ENCODE measurements around the gene GLYATL1B. TPM values are rescaled to one million over a fixed set of nuclear protein-coding genes. Genes with fewer than 3 reads are reported as not detected.

GLYATL1B gene
- polyA plus RNA-seq, 3 donors, result not detected

GRCh38 chr11:59137190-59137589 is 51.1 kb downstream of the GLYATL1B start:
- H3K27ac Mint-ChIP-seq, result no peak overlapping the region
- intact Hi-C loops (cut with micrococcal nuclease), result no loop called here
- peaks cover 16 to 42% of the 10 kb centered on the region in 2 donors for H3K36me3 ChIP-seq (replicated peaks in 1 of 2; ENCODE audit: control insufficient read depth in 1 of 2, insufficient read depth in 2 of 2, low read length in 2 of 2)

GRCh38 chr11:59138643-59139042 is 52.5 kb downstream of the GLYATL1B start:
- H3K9ac ChIP-seq (ENCODE audit: insufficient read depth, low read length, poor library complexity, severe bottlenecking), result no peak overlapping the region
- H2AFZ ChIP-seq (ENCODE audit: insufficient read depth, low read depth, low read length, poor library complexity, severe bottlenecking), result no peak overlapping the region
- no peaks in the 10 kb centered on the region for H3K27me3 ChIP-seq (ENCODE audit: control insufficient read depth in 2 of 2, insufficient read depth in 2 of 2, low read length in 2 of 2)
- no peak overlapping the region for H3K4me3 ChIP-seq (replicated peaks in 1 of 3; ENCODE audit: low read depth in 2 of 3, low read length in 3 of 3)
- H3K79me2 ChIP-seq (ENCODE audit: insufficient read depth, low read length), result peaks cover 16% of the 10 kb centered on the region
- Mint-ChIP-seq H3K9me3 (no peaks in the 10 kb centered on the region), H3K4me3 (no peak overlapping the region), H3K4me1 (peaks cover 25% of the 10 kb centered on the region), H3K27me3 (ENCODE audit: low read depth in 3 of 3) (peaks cover 0 to 2% (median 0%) of the 10 kb centered on the region in 3 donors), H3K36me3 (peaks cover 36 to 37% of the 10 kb centered on the region in 2 donors), H3K27ac (no peak overlapping the region)
- no peak for DNase-seq
- TF ChIP-seq CTCF (IDR thresholded peaks at IDR 0.05), result no peak
- no peaks in the 10 kb centered on the region for H4K20me1 ChIP-seq (ENCODE audit: insufficient read depth, low read length)
- no peak overlapping the region for H3K27ac ChIP-seq (ENCODE audit: low read depth in 1 of 2, low read length in 2 of 2)
- WGBS (ENCODE audit: insufficient coverage), result no CpG with 5 or more reads among the region's 2 CpGs
- H3K9me3 ChIP-seq (replicated peaks in 1 of 2; ENCODE audit: control insufficient read depth in 1 of 2, insufficient read depth in 1 of 2, low read length in 2 of 2), result no peaks in the 10 kb centered on the region
- H3K36me3 ChIP-seq (replicated peaks in 1 of 2; ENCODE audit: control insufficient read depth in 1 of 2, insufficient read depth in 2 of 2, low read length in 2 of 2), result peaks cover 10 to 27% of the 10 kb centered on the region in 2 donors
- peaks cover 16 to 22% of the 10 kb centered on the region in 2 donors for H3K4me1 ChIP-seq (ENCODE audit: control insufficient read depth in 1 of 2, insufficient read depth in 2 of 2, low read length in 2 of 2)
- H3K4me2 ChIP-seq (replicated peaks; ENCODE audit: extremely low read depth, low read length, poor library complexity, severe bottlenecking), result no peak overlapping the region
- intact Hi-C loops (cut with micrococcal nuclease), result no loop called here

More at GRCh38 chr11:59137190-59137589, 51.1 kb downstream of the GLYATL1B start:
- Mint-ChIP-seq H3K36me3 (peaks cover 50 to 52% of the 10 kb centered on the region in 2 donors), H3K4me1 (peaks cover 15% of the 10 kb centered on the region), H3K27me3 (ENCODE audit: low read depth in 3 of 3) (peaks cover 0 to 2% (median 0%) of the 10 kb centered on the region in 3 donors), H3K9me3 (peaks cover 5 to 13% (median 11%) of the 10 kb centered on the region in 7 donors), H3K4me3 (no peak overlapping the region)
- peaks cover 3 to 13% of the 10 kb centered on the region in 2 donors for H3K9me3 ChIP-seq (replicated peaks in 1 of 2; ENCODE audit: control insufficient read depth in 1 of 2, insufficient read depth in 1 of 2, low read length in 2 of 2)
- H3K4me1 ChIP-seq (ENCODE audit: control insufficient read depth in 1 of 2, insufficient read depth in 2 of 2, low read length in 2 of 2), result peaks cover 8 to 13% of the 10 kb centered on the region in 2 donors
- peaks cover 6% of the 10 kb centered on the region for H3K79me2 ChIP-seq (ENCODE audit: insufficient read depth, low read length)
- no peak for TF ChIP-seq CTCF (IDR thresholded peaks at IDR 0.05)
- no peak overlapping the region for H3K4me3 ChIP-seq (replicated peaks in 1 of 3; ENCODE audit: low read depth in 2 of 3, low read length in 3 of 3)
- no peak overlapping the region for H2AFZ ChIP-seq (ENCODE audit: insufficient read depth, low read depth, low read length, poor library complexity, severe bottlenecking)
- H3K4me2 ChIP-seq (replicated peaks; ENCODE audit: extremely low read depth, low read length, poor library complexity, severe bottlenecking), result no peak overlapping the region
- 87% methylated on average over 10 of the region's 17 CpGs for WGBS (ENCODE audit: insufficient coverage)
- DNase-seq, result no peak
- no peaks in the 10 kb centered on the region for H3K27me3 ChIP-seq (ENCODE audit: control insufficient read depth in 2 of 2, insufficient read depth in 2 of 2, low read length in 2 of 2)
- no peak overlapping the region for H3K9ac ChIP-seq (ENCODE audit: insufficient read depth, low read length, poor library complexity, severe bottlenecking)
- H3K27ac ChIP-seq (ENCODE audit: low read depth in 1 of 2, low read length in 2 of 2), result no peak overlapping the region
- H4K20me1 ChIP-seq (ENCODE audit: insufficient read depth, low read length), result no peaks in the 10 kb centered on the region

Measured in CD14-positive monocyte (primary cell).